OCI-LY7 (cell line): ENCODE measurements around the gene KIF19. TPM values are rescaled to one million over a fixed set of nuclear protein-coding genes. Genes with fewer than 3 reads are reported as not detected.

Source experiments
- BruUV-seq: library from RNA; stranded (reverse); fragments of 400-500 nt; replicated peaks from 2 replicates; lab custom pipeline; 2021; lab: Mats Ljungman, UMichigan
- CTCF ChIA-PET: fragments of 300-600 bp; sonication (Branson Sonifier 250); formaldehyde crosslinking; loops from one replicate; lab custom pipeline; 2022; ENCODE audit warnings: antibody characterized with exemption; ENCODE audit not compliant: unreplicated experiment; lab: Charles Lee
- POLR2A ChIA-PET: fragments of 300-600 bp; sonication (Branson Sonifier 250); formaldehyde crosslinking; loops from one replicate; lab custom pipeline; 2022; ENCODE audit warnings: antibody characterized with exemption; lab: Charles Lee
- DNase-seq: peaks from one replicate; pipeline ENCODE4 v3.0.0-alpha.2; 2015; ENCODE audit warnings: low spot score
- H2AFZ ChIP-seq: fragments of 200-600 bp; sonication (generic), shearing (Covaris generic); 2 replicates; pipeline ENCODE4 v1.6.1; 2014; ENCODE audit warnings: mild to moderate bottlenecking, antibody characterized with exemption, low read length, moderate library complexity
- H3K27ac ChIP-seq: fragments of 200-600 bp; sonication (generic); 2 replicates; pipeline ENCODE4 v1.5.1; 2014; ENCODE audit warnings: mixed run types, low read depth, mild to moderate bottlenecking, moderate library complexity, low read length, inconsistent platforms; ENCODE audit not compliant: poor library complexity, severe bottlenecking
- H3K36me3 ChIP-seq: fragments of 200-600 bp; sonication (generic); 2 replicates; pipeline ENCODE4 v1.6.1; 2014; ENCODE audit warnings: mild to moderate bottlenecking, antibody characterized with exemption, low read length, moderate library complexity, mixed read lengths; ENCODE audit not compliant: insufficient read depth
- H3K4me1 ChIP-seq: fragments of 200-600 bp; sonication (generic); 2 replicates; pipeline ENCODE4 v1.5.1; 2014; ENCODE audit warnings: mild to moderate bottlenecking, low read length; ENCODE audit not compliant: insufficient read depth, poor library complexity, severe bottlenecking
- H3K4me2 ChIP-seq: fragments of 200-600 bp; sonication (generic); 2 replicates; pipeline ENCODE4 v1.6.1; 2014; ENCODE audit warnings: mild to moderate bottlenecking, low read length
- H3K4me3 ChIP-seq: fragments of 200-600 bp; sonication (generic); 2 replicates; pipeline ENCODE4 v1.5.1; 2014; ENCODE audit warnings: mild to moderate bottlenecking, low read depth, low read length; ENCODE audit not compliant: poor library complexity, severe bottlenecking
- H3K79me2 ChIP-seq: fragments of 200-600 bp; sonication (generic); 2 replicates; pipeline ENCODE4 v1.6.1; 2016; ENCODE audit warnings: low read depth, mild to moderate bottlenecking, low read length, moderate library complexity, mixed read lengths; ENCODE audit not compliant: insufficient read depth
- H3K9me2 ChIP-seq: fragments of 200-600 bp; sonication (generic); 2 replicates; pipeline ENCODE4 v1.6.1; 2016; ENCODE audit warnings: mild to moderate bottlenecking, low read length, mixed read lengths; ENCODE audit not compliant: insufficient read depth
- H3K9me3 ChIP-seq: fragments of 200-600 bp; sonication (generic); 2 replicates; pipeline ENCODE4 v1.6.1; 2014; ENCODE audit warnings: mild to moderate bottlenecking, mixed run types, low read length, mixed read lengths
- H4K20me1 ChIP-seq: fragments of 200-600 bp; sonication (generic); 2 replicates; pipeline ENCODE4 v1.6.1; 2014; ENCODE audit warnings: mild to moderate bottlenecking, antibody characterized with exemption, low read length, moderate library complexity, mixed read lengths; ENCODE audit not compliant: insufficient read depth
- EZH2phosphoT487 ChIP-seq: fragments of 200-600 bp; sonication (generic); IDR thresholded peaks from 2 replicates; pipeline ENCODE4 v1.6.1; 2018; ENCODE audit warnings: low read depth, borderline replicate concordance, mild to moderate bottlenecking, mixed run types, antibody characterized with exemption, low read length, moderate library complexity, mixed read lengths
- intact Hi-C: fragments of 100-400 bp; cut with micrococcal nuclease; formaldehyde crosslinking; loops from one replicate; pipeline ENCODE4 v1.10.0; 2022; ENCODE audit not compliant: unreplicated experiment
- total RNA-seq, 2 experiments: library from RNA; depleted of rRNA in 1 of 2; stranded (reverse); fragments of >200 nt in 1 of 2; shearing (Covaris generic) in 1 of 2; gene quantifications; 2 replicates each; pipeline ENCODE4 v1.2.3, GENCODE V29; 2014 to 2022
- TF ChIP-seq, protein P1 (sequence below): fragments of 200-600 bp; sonication (generic); conservative IDR thresholded peaks from 2 replicates; pipeline ENCODE4 v1.5.1; 2014; ENCODE audit warnings: mild to moderate bottlenecking, antibody characterized with exemption, low read length, moderate library complexity, mixed read lengths

KIF19 gene
- total RNA-seq, 2 experiments from 2014 or later: not detected

DNA sequence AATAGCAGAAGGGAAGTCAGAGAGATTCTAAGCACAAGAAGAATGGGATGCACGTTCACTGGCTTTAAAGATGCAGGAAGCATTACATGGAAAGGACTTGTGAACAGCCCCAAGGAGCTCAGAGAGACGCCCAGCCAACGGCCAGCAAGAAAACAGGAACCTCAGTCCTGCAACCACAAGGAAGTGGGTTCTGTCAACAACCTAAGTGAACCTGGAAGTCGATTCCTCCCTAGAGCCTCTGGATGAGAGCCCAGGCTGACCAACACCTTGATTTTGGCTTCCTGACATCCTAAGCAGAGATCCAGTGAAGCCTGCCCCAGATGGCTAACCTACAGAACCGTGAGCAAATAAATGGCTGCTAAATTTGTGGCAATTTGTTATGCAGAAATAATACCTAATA lies 65.7 kb downstream of the KIF19 start:
- DNase-seq: no peak

DNA sequence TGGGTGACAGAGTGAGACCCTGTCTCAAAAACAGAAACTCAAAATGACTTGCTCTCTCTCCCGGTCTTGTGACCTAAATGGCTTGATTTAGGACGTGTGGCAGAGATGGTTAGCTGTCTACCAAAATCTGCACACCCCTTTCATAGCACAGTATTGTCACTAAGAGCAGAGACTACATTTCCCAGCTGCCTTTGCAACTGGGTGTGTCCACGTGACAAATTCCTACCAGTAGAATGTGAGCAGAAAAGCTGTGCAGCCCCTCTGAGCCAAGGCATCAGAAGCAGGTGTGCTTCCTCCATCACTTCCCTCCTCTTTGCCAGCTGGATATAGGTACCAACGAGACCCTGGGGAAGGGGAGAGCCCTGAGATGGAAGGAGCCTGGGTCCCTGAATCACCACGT lies 66.8 kb downstream of the KIF19 start:
- H3K4me3 ChIP-seq: no peak overlapping the region
- H3K4me2 ChIP-seq: no peak overlapping the region
- CTCF ChIA-PET: interaction anchor here (0.6 to 1.3 kb wide), 2 partner anchors 36 to 65 kb away, joined by 3 read pairs; no protein-coding TSS in a partner anchor
- H2AFZ ChIP-seq: peak overlapping the region; percentile 46; the same call in 1 of the 2 replicates
- no peaks in the 10 kb centered on the region for H3K9me3 ChIP-seq
- H3K9me2 ChIP-seq: no peaks in the 10 kb centered on the region
- no peaks in the 10 kb centered on the region for H3K79me2 ChIP-seq
- H3K4me1 ChIP-seq: no peaks in the 10 kb centered on the region
- DNase-seq: peak; percentile 54
- TF ChIP-seq, protein P1, sequence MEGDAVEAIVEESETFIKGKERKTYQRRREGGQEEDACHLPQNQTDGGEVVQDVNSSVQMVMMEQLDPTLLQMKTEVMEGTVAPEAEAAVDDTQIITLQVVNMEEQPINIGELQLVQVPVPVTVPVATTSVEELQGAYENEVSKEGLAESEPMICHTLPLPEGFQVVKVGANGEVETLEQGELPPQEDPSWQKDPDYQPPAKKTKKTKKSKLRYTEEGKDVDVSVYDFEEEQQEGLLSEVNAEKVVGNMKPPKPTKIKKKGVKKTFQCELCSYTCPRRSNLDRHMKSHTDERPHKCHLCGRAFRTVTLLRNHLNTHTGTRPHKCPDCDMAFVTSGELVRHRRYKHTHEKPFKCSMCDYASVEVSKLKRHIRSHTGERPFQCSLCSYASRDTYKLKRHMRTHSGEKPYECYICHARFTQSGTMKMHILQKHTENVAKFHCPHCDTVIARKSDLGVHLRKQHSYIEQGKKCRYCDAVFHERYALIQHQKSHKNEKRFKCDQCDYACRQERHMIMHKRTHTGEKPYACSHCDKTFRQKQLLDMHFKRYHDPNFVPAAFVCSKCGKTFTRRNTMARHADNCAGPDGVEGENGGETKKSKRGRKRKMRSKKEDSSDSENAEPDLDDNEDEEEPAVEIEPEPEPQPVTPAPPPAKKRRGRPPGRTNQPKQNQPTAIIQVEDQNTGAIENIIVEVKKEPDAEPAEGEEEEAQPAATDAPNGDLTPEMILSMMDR: no peak
- no peak for TF ChIP-seq EZH2phosphoT487
- H4K20me1 ChIP-seq: no peaks in the 10 kb centered on the region
- POLR2A ChIA-PET: interaction anchor here (0.5 to 2.1 kb wide), 6 partner anchors 13 to 199 kb away, joined by 3 to 7 read pairs (median 4); no protein-coding TSS in a partner anchor
- H3K27ac ChIP-seq: no peak overlapping the region
- intact Hi-C loops: no loop called here
- H3K36me3 ChIP-seq: no peaks in the 10 kb centered on the region
- BruUV-seq: no TSS peak

More for the DNA sequence above, 65.7 kb downstream of the KIF19 start:
- Histone ChIP-seq H3K27ac (no peak overlapping the region), H3K4me1 (no peaks in the 10 kb centered on the region), H3K4me3 (no peak overlapping the region), H2AFZ (no peak overlapping the region), H3K9me3 (no peaks in the 10 kb centered on the region), H3K4me2 (no peak overlapping the region), H4K20me1 (no peaks in the 10 kb centered on the region), H3K36me3 (no peaks in the 10 kb centered on the region), H3K9me2 (no peaks in the 10 kb centered on the region), H3K79me2 (no peaks in the 10 kb centered on the region)
- POLR2A ChIA-PET: interaction anchor here (2.1 kb wide), 1 partner anchor 18 kb away, joined by 7 read pairs; no protein-coding TSS in a partner anchor
- TF ChIP-seq EZH2phosphoT487: no peak
- TF ChIP-seq, protein P1: no peak
- intact Hi-C loops: no loop called here
- BruUV-seq: no TSS peak
- CTCF ChIA-PET: interaction anchor here (0.6 kb wide), 1 partner anchor 9 kb away, joined by 3 read pairs; no protein-coding TSS in a partner anchor

DNA sequence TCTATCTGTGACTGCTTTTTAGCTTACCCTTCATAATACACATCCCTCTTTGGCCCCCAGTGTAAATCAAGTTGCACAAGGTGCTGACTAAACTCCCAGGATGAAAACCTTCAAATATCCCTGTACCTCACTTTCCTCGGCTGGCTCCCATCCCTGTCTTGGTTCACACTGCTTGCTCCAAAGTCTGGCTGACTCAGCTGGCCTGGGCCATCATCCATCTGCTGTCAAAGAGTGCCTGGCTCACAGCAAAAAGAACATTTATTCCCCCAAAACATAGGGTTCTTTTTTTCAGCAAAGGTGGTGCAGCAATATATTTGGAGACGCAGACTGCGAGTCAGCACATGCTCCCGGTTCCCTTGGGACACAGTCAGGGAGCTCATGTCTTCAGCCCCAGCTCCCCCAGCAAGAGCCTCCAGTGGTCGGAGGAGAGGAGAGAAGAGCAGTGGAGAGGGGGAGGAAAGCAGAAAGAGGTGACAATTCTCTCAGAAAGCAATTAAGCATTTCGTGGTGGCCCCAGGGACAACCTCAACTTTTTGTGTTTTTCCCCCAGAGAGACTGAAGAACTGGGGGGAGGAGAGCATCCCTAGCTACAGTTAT lies 67.4 kb downstream of the KIF19 start:
- ChIA-PET CTCF (interaction anchor here (0.6 to 1.3 kb wide), 2 partner anchors 35 to 64 kb away, joined by 3 read pairs; no protein-coding TSS in a partner anchor), POLR2A (interaction anchor here (0.5 to 2.1 kb wide), 6 partner anchors 14 to 198 kb away, joined by 3 to 7 read pairs (median 4); no protein-coding TSS in a partner anchor)
- Histone ChIP-seq H3K9me3 (no peaks in the 10 kb centered on the region), H2AFZ (peak overlapping the region; percentile 46; the same call in 1 of the 2 replicates), H3K4me2 (no peak overlapping the region), H3K4me3 (no peak overlapping the region), H3K79me2 (no peaks in the 10 kb centered on the region), H3K4me1 (no peaks in the 10 kb centered on the region), H3K27ac (no peak overlapping the region), H3K36me3 (no peaks in the 10 kb centered on the region), H3K9me2 (no peaks in the 10 kb centered on the region), H4K20me1 (no peaks in the 10 kb centered on the region)
- intact Hi-C loops: no loop called here
- TF ChIP-seq EZH2phosphoT487: no peak
- TF ChIP-seq, protein P1: no peak
- BruUV-seq: no TSS peak
- DNase-seq: no peak
